Effector memory CD8-positive, alpha-beta T cell (primary cell): ENCODE results near the gene SLC9A8.

ENCODE experiments used
- ATAC-seq: fragments of 150-1000 bp; cut with Tn5 transposase; replicated peaks from 2 replicates; pipeline ENCODE4 v1.10.0; 2021; ENCODE audit warnings: mild to moderate bottlenecking, moderate library complexity
- DNase-seq, 3 experiments: peaks; one replicate each; pipeline ENCODE4 v3.0.0; 2021
- H3K27ac Mint-ChIP-seq, 2 donors: one replicate each; pipeline ENCODE4 v1.8.0; 2022; ENCODE audit warnings: mild to moderate bottlenecking in 2 of 2, mixed read lengths in 2 of 2, moderate library complexity in 2 of 2
- H3K27me3 Mint-ChIP-seq, 2 donors: one replicate each; pipeline ENCODE4 v1.8.0; 2022; ENCODE audit warnings: mixed read lengths in 2 of 2
- H3K36me3 Mint-ChIP-seq: one replicate; pipeline ENCODE4 v1.8.0; 2022; ENCODE audit warnings: mild to moderate bottlenecking, moderate library complexity, mixed read lengths; ENCODE audit not compliant: insufficient read depth
- H3K4me1 Mint-ChIP-seq, 2 donors: one replicate each; pipeline ENCODE4 v1.8.0; 2022; ENCODE audit warnings: low read depth in 2 of 2, mixed read lengths in 2 of 2
- H3K4me3 Mint-ChIP-seq, 2 donors: one replicate each; pipeline ENCODE4 v1.8.0; 2022; ENCODE audit warnings: mild to moderate bottlenecking in 2 of 2, mixed read lengths in 2 of 2, moderate library complexity in 2 of 2
- H3K9me3 Mint-ChIP-seq, 2 donors: one replicate each; pipeline ENCODE4 v1.8.0; 2022; ENCODE audit warnings: mixed read lengths in 2 of 2

The SLC9A8 gene

GRCh38 chr20:49899541-49900383 is 87.1 kb downstream of the SLC9A8 start:
- ATAC-seq (no peak), DNase-seq (no peak)
- Mint-ChIP-seq H3K36me3 (peaks cover 16% of the 10 kb centered on the region), H3K9me3 (no peaks in the 10 kb centered on the region), H3K27me3 (no peaks in the 10 kb centered on the region), H3K4me1 (peaks cover 0 to under 1% of the 10 kb centered on the region in 2 donors), H3K4me3 (no peak overlapping the region), H3K27ac (no peak overlapping the region)

GRCh38 chr20:49901588-49901987 is 89.0 kb downstream of the SLC9A8 start:
- H3K4me1 Mint-ChIP-seq: no peaks in the 10 kb centered on the region
- H3K27me3 Mint-ChIP-seq: no peaks in the 10 kb centered on the region
- H3K4me3 Mint-ChIP-seq: no peak overlapping the region
- H3K27ac Mint-ChIP-seq: no peak overlapping the region
- H3K9me3 Mint-ChIP-seq: no peaks in the 10 kb centered on the region
- DNase-seq (no peak), ATAC-seq (no peak)
- H3K36me3 Mint-ChIP-seq: peaks cover 22% of the 10 kb centered on the region

- Mint-ChIP-seq H3K9me3 (no peaks in the 10 kb centered on the region), H3K27ac (peak overlapping the region in 1 of 2 donors; percentile 67), H3K4me3 (no peak overlapping the region), H3K4me1 (peaks cover 0 to 4% of the 10 kb centered on the region in 2 donors), H3K27me3 (no peaks in the 10 kb centered on the region), H3K36me3 (peaks cover 43% of the 10 kb centered on the region)
- no peak for ATAC-seq
- no peak for DNase-seq
Measured at GRCh38 chr20:49904440-49905214, 92.0 kb downstream of the SLC9A8 start.

- DNase-seq (no peak), ATAC-seq (peak; percentile 19)
- no peaks in the 10 kb centered on the region for H3K27me3 Mint-ChIP-seq
- peaks cover 49% of the 10 kb centered on the region for H3K36me3 Mint-ChIP-seq
- no peaks in the 10 kb centered on the region for H3K9me3 Mint-ChIP-seq
- H3K27ac Mint-ChIP-seq: peak overlapping the region in 1 of 2 donors; percentile 44
- peaks cover 3 to 4% of the 10 kb centered on the region in 2 donors for H3K4me1 Mint-ChIP-seq
- H3K4me3 Mint-ChIP-seq: peak overlapping the region in 1 of 2 donors; percentile 5
Measured at GRCh38 chr20:49905415-49906091, 92.9 kb downstream of the SLC9A8 start.

- Mint-ChIP-seq H3K4me3 (no peak overlapping the region), H3K27me3 (no peaks in the 10 kb centered on the region), H3K36me3 (peaks cover 50% of the 10 kb centered on the region), H3K4me1 (peaks cover 5 to 7% of the 10 kb centered on the region in 2 donors), H3K9me3 (no peaks in the 10 kb centered on the region), H3K27ac (peak overlapping the region in 1 of 2 donors; percentile 44)
- ATAC-seq (peak; percentile 12), DNase-seq (no peak)
Measured at GRCh38 chr20:49906101-49906604, 93.5 kb downstream of the SLC9A8 start.

DNA sequence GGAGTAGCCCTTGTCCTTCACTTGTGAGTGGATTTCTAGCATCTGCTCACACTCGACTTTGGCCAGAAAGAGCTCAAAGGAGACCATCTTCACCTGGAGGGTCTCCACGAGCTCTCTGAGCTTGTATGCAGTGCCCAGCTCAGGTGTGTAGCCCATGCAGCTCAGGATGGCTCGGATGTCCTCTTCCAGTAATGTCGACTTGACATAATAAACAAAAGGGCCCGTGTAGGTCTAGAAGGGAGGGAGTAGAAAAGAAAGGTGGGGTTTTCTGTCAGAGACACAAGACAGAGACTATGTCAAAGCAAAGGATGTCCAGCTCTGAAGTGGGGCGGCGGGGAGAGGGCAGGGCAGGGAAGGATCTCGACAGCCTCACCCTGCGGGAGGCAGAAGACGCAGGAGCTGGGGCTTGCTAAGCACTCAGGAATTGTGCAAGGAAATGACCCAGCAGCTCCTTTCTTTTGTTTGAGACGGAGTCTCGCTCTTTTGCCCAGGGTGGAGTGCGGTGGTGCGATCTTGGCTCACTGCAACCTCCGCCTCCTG is 94.1 kb downstream of the SLC9A8 start:
- Mint-ChIP-seq H3K9me3 (no peaks in the 10 kb centered on the region), H3K36me3 (peaks cover 50% of the 10 kb centered on the region)

DNA sequence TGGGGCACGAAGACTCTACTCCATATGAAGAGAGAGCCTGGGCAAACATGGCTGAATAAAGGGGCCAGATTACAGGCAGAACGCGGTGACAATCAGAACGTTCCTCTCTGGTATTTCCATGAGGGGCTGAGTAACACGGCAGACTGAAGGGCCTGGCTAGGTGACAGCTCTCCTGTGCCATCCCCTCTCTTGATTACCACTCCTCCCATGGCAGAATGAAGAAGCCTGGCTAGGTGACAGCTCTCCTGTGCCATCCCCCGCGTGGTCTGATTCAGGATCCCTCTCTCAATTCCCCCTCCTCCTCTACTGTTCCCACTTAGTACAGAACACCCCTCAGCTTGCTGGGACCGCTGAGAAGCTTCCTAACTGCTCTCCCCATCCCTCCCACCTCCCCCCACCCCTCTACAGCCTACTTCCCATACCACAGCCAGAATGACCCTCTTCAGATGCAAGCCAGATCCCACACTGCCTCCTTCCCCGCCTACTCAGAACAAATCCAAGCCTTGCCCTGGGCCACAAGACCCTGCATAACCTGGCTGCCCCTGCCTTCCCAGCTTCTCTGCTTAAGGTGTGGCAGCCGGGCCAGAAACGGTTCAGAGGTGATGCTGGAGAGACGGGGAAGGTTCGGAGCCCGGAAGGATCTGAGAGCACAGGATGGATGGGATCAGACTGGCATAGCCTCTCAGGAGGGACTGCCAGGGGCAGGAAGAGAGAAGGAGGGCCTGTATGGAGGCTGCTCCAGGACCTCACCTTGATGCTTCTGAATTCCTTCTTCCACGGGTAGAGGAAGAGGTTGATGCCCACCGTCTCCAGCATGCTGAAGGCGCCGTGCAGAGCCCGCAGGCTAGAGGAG is 95.0 kb downstream of the SLC9A8 start:
- Mint-ChIP-seq H3K9me3 (no peaks in the 10 kb centered on the region), H3K27me3 (no peaks in the 10 kb centered on the region), H3K4me1 (peaks cover 11 to 16% of the 10 kb centered on the region in 2 donors), H3K36me3 (peaks cover 46% of the 10 kb centered on the region), H3K27ac (peak overlapping the region in 1 of 2 donors; percentile 15), H3K4me3 (no peak overlapping the region)
- no peak for ATAC-seq
- DNase-seq: no peak

More for the DNA sequence above, 94.1 kb downstream of the SLC9A8 start:
- ATAC-seq: no peak
- Mint-ChIP-seq H3K4me3 (peak overlapping the region in 1 of 2 donors; percentile 10), H3K27ac (peak overlapping the region in 1 of 2 donors; percentile 35), H3K27me3 (no peaks in the 10 kb centered on the region), H3K4me1 (peaks cover 6 to 11% of the 10 kb centered on the region in 2 donors)
- no peak for DNase-seq

- peaks cover 44% of the 10 kb centered on the region for H3K36me3 Mint-ChIP-seq
- DNase-seq (no peak), ATAC-seq (no peak)
- H3K9me3 Mint-ChIP-seq: no peaks in the 10 kb centered on the region
- H3K4me1 Mint-ChIP-seq: peaks cover 13 to 22% of the 10 kb centered on the region in 2 donors
- peak overlapping the region in 1 of 2 donors; percentile 39 for H3K27ac Mint-ChIP-seq
- H3K27me3 Mint-ChIP-seq: no peaks in the 10 kb centered on the region
- H3K4me3 Mint-ChIP-seq: no peak overlapping the region
Measured at GRCh38 chr20:49908258-49908565, 95.6 kb downstream of the SLC9A8 start.

DNA sequence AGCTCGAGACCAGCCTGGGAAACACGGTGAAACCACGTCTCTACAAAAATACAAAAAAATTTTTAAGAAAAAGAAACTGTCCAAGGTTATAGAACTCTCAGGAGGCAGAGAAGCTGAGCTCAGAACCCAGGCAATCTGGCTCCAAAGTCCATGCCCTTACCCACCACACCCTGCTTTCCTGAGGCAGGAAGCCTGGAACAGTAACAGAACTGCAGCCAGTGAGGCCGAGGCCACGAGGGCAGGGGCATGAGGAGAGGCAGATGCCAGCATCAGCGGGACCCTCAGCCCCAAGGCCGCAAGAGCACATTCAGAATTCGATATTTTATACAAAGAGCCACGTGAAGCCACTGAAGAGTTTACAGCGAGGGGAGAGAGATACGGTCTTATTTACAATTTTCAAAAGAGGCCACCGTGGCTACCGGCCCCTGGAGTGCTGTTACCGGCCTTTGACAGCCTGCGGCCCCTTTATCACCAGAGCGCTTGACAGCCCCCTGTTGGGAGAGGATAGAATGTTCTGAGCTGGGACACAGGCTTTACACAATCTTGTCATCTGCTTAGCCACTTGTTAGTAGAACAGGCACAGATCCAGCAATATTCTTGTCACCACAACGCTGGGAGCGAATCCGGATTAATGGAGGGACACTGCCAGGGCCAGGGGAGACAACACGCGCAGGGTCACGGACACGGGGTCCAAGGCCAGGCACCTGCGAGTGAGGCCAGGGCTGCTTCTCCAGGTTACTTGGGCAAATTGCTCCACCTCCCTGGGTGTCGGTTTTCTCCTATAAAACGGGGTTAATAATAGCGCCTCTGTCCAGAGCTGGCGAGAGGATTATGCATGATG is 97.1 kb downstream of the SLC9A8 start:
- no peaks in the 10 kb centered on the region for H3K9me3 Mint-ChIP-seq
- DNase-seq: no peak
- H3K36me3 Mint-ChIP-seq: peaks cover 44% of the 10 kb centered on the region
- peaks cover 21 to 36% of the 10 kb centered on the region in 2 donors for H3K4me1 Mint-ChIP-seq
- ATAC-seq: no peak
- no peak overlapping the region for H3K4me3 Mint-ChIP-seq
- no peaks in the 10 kb centered on the region for H3K27me3 Mint-ChIP-seq
- peak overlapping the region in 1 of 2 donors; percentile 55 for H3K27ac Mint-ChIP-seq

DNA sequence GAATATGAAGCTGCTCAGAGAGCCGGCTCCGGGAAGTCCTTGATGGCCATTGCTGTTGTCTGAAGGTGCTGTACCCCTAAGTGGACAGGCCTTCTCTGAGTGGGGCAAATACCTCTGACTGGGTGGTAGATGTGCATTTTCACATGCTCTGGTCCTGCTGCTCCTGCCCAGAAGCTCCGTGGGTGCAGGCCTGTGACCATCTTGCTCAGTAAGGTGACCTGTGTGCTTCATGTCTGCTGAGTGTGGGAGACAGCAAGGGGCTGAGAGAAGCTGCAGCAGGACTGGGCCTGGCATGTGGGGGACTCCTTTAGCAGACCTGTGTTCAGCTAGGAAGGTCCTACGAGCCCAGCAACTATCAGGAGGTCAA is 97.7 kb downstream of the SLC9A8 start:
- Mint-ChIP-seq H3K4me1 (peaks cover 24 to 38% of the 10 kb centered on the region in 2 donors), H3K4me3 (no peak overlapping the region), H3K36me3 (peaks cover 44% of the 10 kb centered on the region), H3K27me3 (no peaks in the 10 kb centered on the region), H3K9me3 (no peaks in the 10 kb centered on the region), H3K27ac (peak overlapping the region; percentile 54 to 55)
- no peak for ATAC-seq
- DNase-seq: no peak

DNA sequence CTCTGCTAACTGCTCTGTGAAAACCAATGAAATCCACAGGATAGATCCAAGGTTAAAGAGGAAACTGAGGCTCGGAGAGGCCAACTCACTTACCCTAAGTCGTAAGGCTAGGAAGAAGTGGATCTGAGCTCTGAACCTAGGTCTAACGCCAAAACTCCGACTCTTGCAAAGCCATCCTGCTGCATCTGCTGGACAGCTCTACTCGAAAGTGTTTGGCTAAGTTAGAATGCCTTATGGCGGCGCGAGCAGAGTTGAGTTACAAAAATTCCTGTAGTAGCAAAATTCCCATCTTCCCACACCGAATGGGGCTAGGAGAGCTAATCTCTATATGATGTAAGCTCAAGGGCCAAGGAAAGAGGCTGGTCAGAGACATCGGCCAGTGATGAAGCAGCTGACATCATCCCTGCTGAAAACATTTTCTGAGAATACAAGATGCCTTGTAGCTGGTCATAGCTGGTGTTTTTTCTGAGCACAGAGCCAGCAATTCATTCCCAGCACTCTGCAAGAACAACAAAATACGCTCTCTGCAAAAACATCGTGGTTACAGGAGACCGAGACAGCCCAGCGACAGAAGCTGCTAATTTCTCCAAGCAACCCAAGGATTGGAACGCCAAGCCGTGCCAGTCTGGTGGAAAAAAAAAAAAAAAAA is 100.9 kb downstream of the SLC9A8 start:
- peak overlapping the region; percentile 100 for H3K27ac Mint-ChIP-seq
- no peaks in the 10 kb centered on the region for H3K27me3 Mint-ChIP-seq
- peaks cover 46% of the 10 kb centered on the region for H3K36me3 Mint-ChIP-seq
- ATAC-seq: no peak
- peaks cover 35 to 44% of the 10 kb centered on the region in 2 donors for H3K4me1 Mint-ChIP-seq
- peak overlapping the region; percentile 91 to 97 for H3K4me3 Mint-ChIP-seq
- no peak for DNase-seq
- H3K9me3 Mint-ChIP-seq: no peaks in the 10 kb centered on the region
